ENCODE measurements around the gene CREBL2.

Gene CREBL2

GRCh38 chr12:12681061-12681765, 69.5 kb downstream of the CREBL2 start:
- DNase-seq (ENCODE audit: low spot score) = no peak

GRCh38 chr12:12682284-12682683, 70.6 kb downstream of the CREBL2 start:
- DNase-seq (ENCODE audit: low spot score) = no peak

GRCh38 chr12:12683136-12683697, 71.5 kb downstream of the CREBL2 start:
- no peak for DNase-seq (ENCODE audit: low spot score)

GRCh38 chr12:12683725-12684124, 72.0 kb downstream of the CREBL2 start:
- no peak for DNase-seq (ENCODE audit: low spot score)

GRCh38 chr12:12684375-12685106, 72.9 kb downstream of the CREBL2 start:
- DNase-seq (ENCODE audit: low spot score) = no peak

- no peak for DNase-seq (ENCODE audit: low spot score)
Observed at GRCh38 chr12:12685305-12685704, 73.6 kb downstream of the CREBL2 start.

- DNase-seq (ENCODE audit: low spot score) = no peak
Observed at GRCh38 chr12:12686472-12686871, 74.8 kb downstream of the CREBL2 start.

GRCh38 chr12:12686925-12687324, 75.2 kb downstream of the CREBL2 start:
- no peak for DNase-seq (ENCODE audit: low spot score)

- no peak for DNase-seq (ENCODE audit: low spot score)
Observed at GRCh38 chr12:12689647-12690300, 78.1 kb downstream of the CREBL2 start.

- no peak for DNase-seq (ENCODE audit: low spot score)
Observed at GRCh38 chr12:12691549-12691948, 79.9 kb downstream of the CREBL2 start.

- DNase-seq (ENCODE audit: low spot score) = no peak
Observed at GRCh38 chr12:12693111-12693671, 81.5 kb downstream of the CREBL2 start.
